Stimulated activated naive CD8-positive, alpha-beta T cell treated with anti-CD3 and anti-CD28 coated beads, Interleukin-15, Interleukin-2, amounts not matched to agents 100 ng/mL and 50 ng/mL, for 24 hours (primary cell): ENCODE measurements around the gene KRTAP12-1.

ENCODE experiments used
- H3K27ac Mint-ChIP-seq: one replicate; pipeline ENCODE4 v1.8.0; 2021; ENCODE audit warnings: mild to moderate bottlenecking, mixed read lengths
- H3K27me3 Mint-ChIP-seq: one replicate; pipeline ENCODE4 v1.8.0; 2021; ENCODE audit warnings: mixed read lengths
- H3K36me3 Mint-ChIP-seq: one replicate; pipeline ENCODE4 v1.8.0; 2021; ENCODE audit warnings: low read depth, mixed read lengths
- H3K4me1 Mint-ChIP-seq: one replicate; pipeline ENCODE4 v1.8.0; 2021; ENCODE audit warnings: low read depth, mixed read lengths
- H3K4me3 Mint-ChIP-seq: one replicate; pipeline ENCODE4 v1.8.0; 2021; ENCODE audit warnings: mild to moderate bottlenecking, mixed read lengths
- H3K9me3 Mint-ChIP-seq: one replicate; pipeline ENCODE4 v1.8.0; 2021; ENCODE audit warnings: mixed read lengths

KRTAP12-1 gene

GRCh38 chr21:44637018-44637850 is 44.7 kb downstream of the KRTAP12-1 start, which contains the start of gene KRTAP10-10:
KRTAP10-10 (plus strand) TSS chr21:44637356; CDS start chr21:44637418, 62 bp downstream.
- H3K27me3 Mint-ChIP-seq: peaks cover 3% of the 10 kb centered on the region
- no peaks in the 10 kb centered on the region for H3K4me1 Mint-ChIP-seq
- peaks cover 25% of the 10 kb centered on the region for H3K9me3 Mint-ChIP-seq
- H3K27ac Mint-ChIP-seq: no peak within 1 kb of the TSS
- no peaks in the 10 kb centered on the region for H3K36me3 Mint-ChIP-seq
- H3K4me3 Mint-ChIP-seq: no peak within 1 kb of the TSS

GRCh38 chr21:44636209-44637017 is 45.5 kb downstream of the KRTAP12-1 start:
- Mint-ChIP-seq H3K27me3 (peaks cover 3% of the 10 kb centered on the region), H3K9me3 (peaks cover 29% of the 10 kb centered on the region), H3K36me3 (peaks cover 7% of the 10 kb centered on the region)

GRCh38 chr21:44632067-44632466 is 49.9 kb downstream of the KRTAP12-1 start:
- Mint-ChIP-seq H3K36me3 (peaks cover 20% of the 10 kb centered on the region), H3K27me3 (no peaks in the 10 kb centered on the region), H3K27ac (no peak overlapping the region), H3K9me3 (peaks cover 30% of the 10 kb centered on the region), H3K4me3 (no peak overlapping the region), H3K4me1 (peaks cover 21% of the 10 kb centered on the region)

More at GRCh38 chr21:44636209-44637017, 45.5 kb downstream of the KRTAP12-1 start:
- Mint-ChIP-seq H3K27ac (no peak overlapping the region), H3K4me1 (no peaks in the 10 kb centered on the region), H3K4me3 (no peak overlapping the region)
